HG03520 (cell line): ENCODE results near the gene VWA5B1.

Source experiments
- ATAC-seq: cut with Tn5 transposase; IDR thresholded peaks from one replicate; pipeline ENCODE4 v1.9.1; 2021; ENCODE audit warnings: mild to moderate bottlenecking, moderate library complexity; ENCODE audit not compliant: unreplicated experiment

The VWA5B1 gene

GRCh38 chr1:20366463-20367115, 75.9 kb downstream of the VWA5B1 start:
- no peak for ATAC-seq

- ATAC-seq = no peak
These were observed 76.5 kb downstream of the VWA5B1 start for GRCh38 chr1:20367116-20367585.

- no peak for ATAC-seq
These were observed 77.0 kb downstream of the VWA5B1 start for GRCh38 chr1:20367626-20368025.

- no peak for ATAC-seq
These were observed 78.3 kb downstream of the VWA5B1 start for GRCh38 chr1:20368866-20369470.

- no peak for ATAC-seq
These were observed 80.0 kb downstream of the VWA5B1 start for GRCh38 chr1:20370698-20371097.

GRCh38 chr1:20371411-20371810, 80.7 kb downstream of the VWA5B1 start:
- no peak for ATAC-seq

GRCh38 chr1:20371883-20372282, 81.2 kb downstream of the VWA5B1 start:
- ATAC-seq = no peak

- no peak for ATAC-seq
These were observed 82.0 kb downstream of the VWA5B1 start for GRCh38 chr1:20372676-20373075.

GRCh38 chr1:20373286-20373685, 82.6 kb downstream of the VWA5B1 start:
- ATAC-seq = no peak

- ATAC-seq = no peak
These were observed 83.1 kb downstream of the VWA5B1 start for GRCh38 chr1:20373764-20374163.

- ATAC-seq = no peak
These were observed 84.9 kb downstream of the VWA5B1 start for GRCh38 chr1:20375563-20375962.

GRCh38 chr1:20376171-20376570, 85.5 kb downstream of the VWA5B1 start:
- no peak for ATAC-seq

- ATAC-seq = no peak
These were observed 86.3 kb downstream of the VWA5B1 start for GRCh38 chr1:20376880-20377494.

- ATAC-seq = no peak
These were observed 87.0 kb downstream of the VWA5B1 start for GRCh38 chr1:20377516-20378270.

- no peak for ATAC-seq
These were observed 88.4 kb downstream of the VWA5B1 start for GRCh38 chr1:20379075-20379474.

- no peak for ATAC-seq
These were observed 89.5 kb downstream of the VWA5B1 start for GRCh38 chr1:20380175-20380574.

GRCh38 chr1:20380616-20381035, 90.0 kb downstream of the VWA5B1 start:
- ATAC-seq = no peak

- no peak for ATAC-seq
These were observed 90.5 kb downstream of the VWA5B1 start for GRCh38 chr1:20381045-20381641.

GRCh38 chr1:20381961-20382360, 91.3 kb downstream of the VWA5B1 start:
- ATAC-seq = no peak

GRCh38 chr1:20382711-20383110, 92.0 kb downstream of the VWA5B1 start:
- no peak for ATAC-seq

- no peak for ATAC-seq
These were observed 93.0 kb downstream of the VWA5B1 start for GRCh38 chr1:20383631-20384030.
